Measurements from ENCODE around the gene HDDC3.

Gene HDDC3

DNA sequence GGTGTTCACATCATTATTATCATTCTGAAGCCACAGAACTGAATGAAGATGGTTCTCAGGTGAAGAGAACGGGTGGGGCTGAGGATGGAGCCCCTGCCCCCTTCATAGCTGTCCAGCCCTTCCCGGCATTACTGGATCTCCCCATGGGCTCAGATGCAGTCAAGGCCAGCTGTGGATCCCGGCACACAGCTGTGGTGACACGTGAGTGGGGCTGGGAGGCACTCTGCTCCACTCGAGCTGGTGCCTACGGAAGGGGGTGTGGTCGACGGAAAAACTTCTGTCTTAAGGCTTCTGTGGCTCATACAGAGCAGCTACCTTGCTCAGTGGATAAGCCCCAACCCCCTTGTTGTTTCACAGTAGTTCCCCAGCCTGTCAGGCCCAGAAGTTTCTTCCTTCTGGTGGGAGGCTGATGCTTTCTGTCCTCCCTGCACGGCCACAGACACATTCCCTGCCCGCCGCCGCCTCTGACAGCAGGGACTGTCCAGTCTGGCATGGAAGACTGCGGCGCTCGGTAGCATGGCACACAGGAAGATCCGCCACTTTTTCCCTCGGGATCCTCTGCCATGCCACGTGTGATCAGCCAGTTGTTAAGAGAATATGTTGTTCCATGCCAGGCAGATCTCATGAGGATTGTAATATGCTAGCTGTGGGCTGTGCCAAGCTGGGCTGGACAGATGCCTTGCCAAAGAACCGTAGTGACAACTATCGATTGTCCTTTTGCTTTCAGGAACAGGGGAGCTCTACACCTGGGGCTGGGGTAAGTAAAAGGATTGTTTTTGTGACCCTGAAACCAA lies 28.1 kb upstream of the HDDC3 start:
- in situ Hi-C loops (cut with HindIII; ENCODE audit: low pct_ligation_motif_present, low sequenced_read_pairs): no loop called here
- Histone ChIP-seq H3K36me3 (replicated peaks) (peaks cover 5% of the 10 kb centered on the region), H3K27me3 (replicated peaks) (no peaks in the 10 kb centered on the region), H3K27ac (no peak overlapping the region), H3K4me3 (ENCODE audit: low read depth, low read length) (no peak overlapping the region)
- TF ChIP-seq, protein P1, sequence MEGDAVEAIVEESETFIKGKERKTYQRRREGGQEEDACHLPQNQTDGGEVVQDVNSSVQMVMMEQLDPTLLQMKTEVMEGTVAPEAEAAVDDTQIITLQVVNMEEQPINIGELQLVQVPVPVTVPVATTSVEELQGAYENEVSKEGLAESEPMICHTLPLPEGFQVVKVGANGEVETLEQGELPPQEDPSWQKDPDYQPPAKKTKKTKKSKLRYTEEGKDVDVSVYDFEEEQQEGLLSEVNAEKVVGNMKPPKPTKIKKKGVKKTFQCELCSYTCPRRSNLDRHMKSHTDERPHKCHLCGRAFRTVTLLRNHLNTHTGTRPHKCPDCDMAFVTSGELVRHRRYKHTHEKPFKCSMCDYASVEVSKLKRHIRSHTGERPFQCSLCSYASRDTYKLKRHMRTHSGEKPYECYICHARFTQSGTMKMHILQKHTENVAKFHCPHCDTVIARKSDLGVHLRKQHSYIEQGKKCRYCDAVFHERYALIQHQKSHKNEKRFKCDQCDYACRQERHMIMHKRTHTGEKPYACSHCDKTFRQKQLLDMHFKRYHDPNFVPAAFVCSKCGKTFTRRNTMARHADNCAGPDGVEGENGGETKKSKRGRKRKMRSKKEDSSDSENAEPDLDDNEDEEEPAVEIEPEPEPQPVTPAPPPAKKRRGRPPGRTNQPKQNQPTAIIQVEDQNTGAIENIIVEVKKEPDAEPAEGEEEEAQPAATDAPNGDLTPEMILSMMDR (IDR thresholded peaks at IDR 0.05; ENCODE audit: low read depth, low read length, missing control alignments): no peak
- DNase-seq: no peak

DNA sequence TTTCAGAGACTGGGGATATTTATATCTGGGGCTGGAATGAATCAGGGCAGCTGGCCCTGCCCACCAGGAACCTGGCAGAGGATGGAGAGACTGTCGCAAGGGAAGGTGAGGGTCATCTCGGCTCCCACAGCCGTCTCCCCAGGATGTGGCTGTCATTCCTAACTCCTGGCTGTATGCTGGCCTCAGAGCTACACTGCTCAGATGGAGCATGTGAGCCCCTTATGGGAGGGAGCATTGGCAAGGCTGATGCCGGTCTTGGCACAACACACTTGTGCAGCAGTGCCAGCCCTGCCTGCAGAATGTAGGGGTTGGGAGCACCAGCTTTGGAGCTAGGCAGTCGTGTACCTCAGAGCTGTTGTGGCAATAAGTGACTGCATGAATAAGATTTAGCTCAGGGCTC lies 27.5 kb upstream of the HDDC3 start:
- H3K4me3 ChIP-seq (ENCODE audit: low read depth, low read length): no peak overlapping the region
- no peak overlapping the region for H3K27ac ChIP-seq
- no peaks in the 10 kb centered on the region for H3K27me3 ChIP-seq (replicated peaks)
- H3K36me3 ChIP-seq (replicated peaks): peaks cover 5% of the 10 kb centered on the region
- in situ Hi-C loops (cut with HindIII; ENCODE audit: low pct_ligation_motif_present, low sequenced_read_pairs): no loop called here
- DNase-seq: no peak
- TF ChIP-seq, protein P1 (IDR thresholded peaks at IDR 0.05; ENCODE audit: low read depth, low read length, missing control alignments): no peak

DNA sequence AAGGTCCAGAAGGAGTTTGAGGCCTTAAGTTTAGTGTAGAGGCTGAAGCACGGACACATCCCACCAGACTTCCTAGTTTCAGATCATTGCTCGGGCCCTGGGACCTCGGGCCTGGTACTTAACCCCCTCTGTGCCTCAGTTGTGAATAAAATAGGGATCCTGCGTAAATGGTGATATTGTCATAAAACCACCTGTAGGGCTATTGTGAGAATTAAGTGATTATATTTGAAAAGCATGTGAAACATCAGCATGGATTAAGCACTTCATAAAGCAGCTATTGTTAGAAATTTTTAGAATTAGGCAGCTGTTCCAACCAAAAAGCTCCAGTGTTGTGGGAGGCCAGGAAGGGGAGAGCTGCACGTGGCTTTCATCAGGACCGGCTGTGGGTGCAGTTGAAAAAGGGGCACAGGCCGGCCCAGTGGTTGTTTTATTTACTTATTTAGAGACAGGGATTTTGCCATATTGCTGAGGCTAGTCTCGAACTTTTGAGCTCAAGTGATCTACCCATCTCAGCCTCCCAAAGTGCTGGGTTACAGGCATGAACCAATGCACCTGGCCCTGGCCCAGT lies 26.8 kb upstream of the HDDC3 start:
- no peaks in the 10 kb centered on the region for H3K27me3 ChIP-seq (replicated peaks)
- H3K36me3 ChIP-seq (replicated peaks): peaks cover 5% of the 10 kb centered on the region
- in situ Hi-C loops (cut with HindIII; ENCODE audit: low pct_ligation_motif_present, low sequenced_read_pairs): no loop called here
- TF ChIP-seq, protein P1 (IDR thresholded peaks at IDR 0.05; ENCODE audit: low read depth, low read length, missing control alignments): no peak
- H3K27ac ChIP-seq: no peak overlapping the region
- no peak for DNase-seq
- H3K4me3 ChIP-seq (ENCODE audit: low read depth, low read length): no peak overlapping the region

DNA sequence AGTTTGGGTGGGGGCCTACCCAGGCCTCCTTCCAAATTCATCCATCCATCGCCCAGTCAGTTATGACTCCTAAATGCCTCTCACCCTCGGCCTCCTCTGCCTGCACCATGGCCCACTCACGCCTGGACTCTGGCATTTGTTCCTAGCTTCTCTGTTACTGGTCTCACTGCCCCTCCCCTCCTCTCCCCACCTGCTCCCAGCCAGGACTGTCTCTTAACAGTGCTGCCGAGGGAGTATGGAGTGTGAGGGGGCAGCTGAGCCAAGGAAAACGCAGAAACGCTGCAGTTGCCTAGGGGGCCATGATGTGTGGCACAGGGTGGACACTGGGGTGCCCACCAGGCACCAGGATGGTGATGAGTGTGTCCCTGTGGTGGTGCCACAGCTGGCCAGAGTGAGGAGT lies 25.4 kb upstream of the HDDC3 start:
- in situ Hi-C loops (cut with HindIII; ENCODE audit: low pct_ligation_motif_present, low sequenced_read_pairs): no loop called here
- Histone ChIP-seq H3K36me3 (replicated peaks) (peaks cover 15% of the 10 kb centered on the region), H3K27ac (no peak overlapping the region), H3K27me3 (replicated peaks) (no peaks in the 10 kb centered on the region), H3K4me3 (ENCODE audit: low read depth, low read length) (peak overlapping the region; percentile 69)
- TF ChIP-seq, protein P1 (IDR thresholded peaks at IDR 0.05; ENCODE audit: low read depth, low read length, missing control alignments): no peak
- DNase-seq: no peak

DNA sequence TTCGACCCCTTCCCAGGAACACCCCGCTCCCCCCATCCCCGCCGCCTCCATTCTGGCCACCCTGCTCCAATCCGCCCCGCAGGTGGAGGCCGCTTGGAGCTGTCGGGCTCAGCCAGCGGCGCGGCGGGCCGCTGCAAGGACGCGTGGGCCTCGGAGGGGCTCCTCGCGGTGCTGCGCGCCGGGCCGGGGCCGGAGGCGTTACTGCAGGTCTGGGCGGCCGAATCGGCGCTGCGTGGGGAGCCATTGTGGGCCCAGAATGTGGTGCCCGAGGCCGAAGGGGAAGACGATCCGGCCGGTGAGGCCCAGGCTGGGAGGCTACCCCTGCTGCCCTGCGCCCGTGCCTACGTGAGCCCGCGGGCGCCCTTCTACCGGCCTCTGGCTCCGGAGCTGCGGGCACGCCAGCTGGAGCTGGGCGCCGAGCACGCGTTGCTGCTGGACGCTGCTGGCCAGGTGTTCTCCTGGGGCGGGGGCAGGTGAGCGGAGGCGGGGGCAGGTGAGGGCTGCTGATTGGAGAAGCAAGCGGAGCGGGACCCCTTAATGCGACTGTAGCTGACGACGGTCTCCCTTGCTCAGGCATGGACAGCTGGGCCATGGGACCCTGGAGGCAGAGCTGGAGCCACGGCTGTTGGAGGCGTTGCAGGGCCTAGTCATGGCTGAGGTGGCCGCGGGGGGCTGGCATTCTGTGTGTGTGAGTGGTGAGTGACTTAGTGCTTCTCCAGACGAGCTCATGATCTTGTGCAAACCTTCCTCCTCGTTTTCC lies 24.9 kb upstream of the HDDC3 start:
- Histone ChIP-seq H3K36me3 (replicated peaks) (peaks cover 18% of the 10 kb centered on the region), H3K27ac (no peak overlapping the region), H3K27me3 (replicated peaks) (no peaks in the 10 kb centered on the region), H3K4me3 (ENCODE audit: low read depth, low read length) (peak overlapping the region; percentile 69)
- TF ChIP-seq, protein P1 (IDR thresholded peaks at IDR 0.05; ENCODE audit: low read depth, low read length, missing control alignments): no peak
- DNase-seq: peak; percentile 22
- in situ Hi-C loops (cut with HindIII; ENCODE audit: low pct_ligation_motif_present, low sequenced_read_pairs): no loop called here
